ENCODE measurements around the gene PARD3.

Gene PARD3

DNA sequence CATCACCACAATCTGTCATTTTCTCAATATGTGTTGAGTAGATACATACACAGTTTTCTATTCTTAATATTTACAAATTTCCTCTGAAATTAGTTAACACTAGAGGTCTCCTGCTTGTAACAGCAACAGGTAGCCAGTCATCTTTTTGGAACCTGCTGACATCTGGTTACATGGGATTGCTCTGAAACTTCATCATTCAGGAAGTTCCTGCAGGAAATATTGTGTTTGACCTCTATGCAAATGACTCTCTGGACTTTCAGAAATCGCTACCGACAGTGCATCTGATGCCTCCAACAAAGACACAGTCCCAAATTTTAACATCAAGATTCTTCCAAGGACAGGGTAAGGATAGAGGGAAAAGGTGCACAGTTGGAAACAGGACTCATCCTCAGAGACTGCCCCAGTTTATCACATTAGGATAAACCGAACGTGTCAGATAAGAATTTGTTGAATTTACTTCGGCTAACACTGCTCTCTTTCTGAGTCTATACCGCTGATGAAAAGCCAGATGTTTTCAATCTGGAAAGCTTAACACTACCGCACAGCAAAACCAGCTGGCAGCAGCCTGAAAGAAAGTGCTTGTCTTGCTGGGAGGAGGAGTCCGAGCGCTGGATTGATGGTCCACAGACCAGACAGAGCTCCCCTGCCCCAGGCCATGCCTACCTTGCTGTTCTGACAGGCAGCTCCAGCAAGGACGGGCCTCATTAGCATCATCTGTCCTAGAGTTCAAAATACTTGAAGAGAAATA lies 633.4 kb downstream of the PARD3 start:
- DNase-seq (ENCODE audit: low spot score): peak; percentile 63

- DNase-seq (ENCODE audit: low spot score): no peak
Measured at GRCh38 chr10:34180749-34181148, 634.3 kb downstream of the PARD3 start.

DNA sequence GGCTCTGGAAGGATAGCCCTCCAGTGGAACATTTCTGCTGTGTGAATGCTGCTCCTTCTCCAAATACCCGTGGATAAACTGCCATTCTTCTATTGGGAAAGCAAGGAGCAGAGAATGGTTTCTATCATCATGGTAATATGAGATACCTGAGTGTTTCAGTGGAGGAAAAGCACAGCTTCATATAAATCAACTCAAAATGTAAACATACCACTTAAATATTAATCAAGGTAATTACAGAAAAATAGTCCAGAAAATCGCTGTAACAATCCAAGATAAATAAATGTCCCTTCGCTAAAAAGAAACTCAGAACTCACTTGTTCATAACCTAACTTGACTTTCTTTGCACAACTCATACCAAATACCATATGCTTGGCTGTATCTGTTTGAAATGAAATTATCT lies 635.8 kb downstream of the PARD3 start:
- DNase-seq (ENCODE audit: low spot score): no peak

- DNase-seq (ENCODE audit: low spot score): no peak
Measured at GRCh38 chr10:34178756-34179155, 636.3 kb downstream of the PARD3 start.

- no peak for DNase-seq (ENCODE audit: low spot score)
Measured at GRCh38 chr10:34178196-34178595, 636.9 kb downstream of the PARD3 start.

DNA sequence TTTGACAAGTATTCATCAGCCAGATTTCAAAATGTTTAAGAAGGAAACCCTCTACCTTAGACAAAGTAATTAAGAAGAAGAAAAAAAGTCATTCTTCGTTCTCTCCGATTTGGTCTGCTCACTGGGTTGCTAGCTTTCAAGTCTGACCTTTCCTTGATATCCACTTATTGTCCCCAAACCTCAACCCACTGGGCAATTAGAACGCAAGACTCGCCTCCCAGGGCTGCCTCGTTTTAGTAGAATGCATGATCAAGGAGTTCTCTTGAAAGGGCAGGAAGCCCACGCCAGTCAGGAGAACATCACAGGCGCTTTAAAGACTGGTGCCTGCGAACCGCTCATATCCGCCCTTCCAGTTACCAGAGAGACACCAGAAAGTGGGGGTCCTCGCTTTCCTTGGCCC lies 637.7 kb downstream of the PARD3 start:
- DNase-seq (ENCODE audit: low spot score): no peak

- no peak for DNase-seq (ENCODE audit: low spot score)
Measured at GRCh38 chr10:34176351-34176750, 638.7 kb downstream of the PARD3 start.

- no peak for DNase-seq (ENCODE audit: low spot score)
Measured at GRCh38 chr10:34175121-34175520, 640.0 kb downstream of the PARD3 start.

GRCh38 chr10:34172936-34173533 lies 642.1 kb downstream of the PARD3 start:
- no peak for DNase-seq (ENCODE audit: low spot score)

- DNase-seq (ENCODE audit: low spot score): no peak
Measured at GRCh38 chr10:34171957-34172527, 643.1 kb downstream of the PARD3 start.

DNA sequence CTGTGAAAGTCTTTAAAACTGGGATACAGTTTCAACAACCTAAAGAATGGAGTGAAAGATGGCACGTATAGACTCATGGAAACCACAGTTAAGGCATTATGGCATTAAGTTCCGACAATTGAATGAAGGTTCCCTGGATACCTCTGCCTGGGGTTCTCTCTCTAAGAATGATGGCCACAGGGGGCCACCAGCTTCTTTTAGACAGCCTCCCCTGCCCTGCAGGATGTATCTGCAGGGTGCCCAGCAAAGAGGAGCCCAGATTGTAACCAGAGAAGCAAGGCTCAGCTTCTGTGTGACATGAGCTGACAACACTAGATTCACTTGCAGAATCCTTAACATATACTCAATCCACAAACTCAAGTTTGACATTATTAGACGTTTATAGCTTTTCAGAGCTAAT lies 645.4 kb downstream of the PARD3 start:
- DNase-seq (ENCODE audit: low spot score): no peak

- DNase-seq (ENCODE audit: low spot score): no peak
Measured at GRCh38 chr10:34169131-34169530, 646.0 kb downstream of the PARD3 start.

DNA sequence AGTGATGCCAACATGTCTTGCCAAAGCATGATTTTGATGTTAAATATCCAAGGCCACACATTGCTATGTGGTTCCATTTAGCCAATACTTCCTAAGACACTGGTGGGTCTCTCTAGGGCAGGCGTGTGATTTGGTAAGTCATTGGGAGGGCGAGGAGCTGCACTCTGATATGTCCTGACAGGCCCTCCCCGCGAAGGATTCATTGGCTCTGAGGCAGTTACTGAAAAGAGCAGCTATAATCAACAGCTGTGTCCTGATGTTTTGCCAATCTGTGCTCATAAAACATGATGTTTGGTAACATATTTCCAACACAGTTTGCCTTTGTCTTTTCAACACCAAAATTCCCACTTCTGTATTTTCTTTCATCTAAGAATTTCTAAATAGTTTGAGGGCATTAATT lies 646.7 kb downstream of the PARD3 start:
- no peak for DNase-seq (ENCODE audit: low spot score)

- DNase-seq (ENCODE audit: low spot score): no peak
Measured at GRCh38 chr10:34166823-34167222, 648.3 kb downstream of the PARD3 start.

DNA sequence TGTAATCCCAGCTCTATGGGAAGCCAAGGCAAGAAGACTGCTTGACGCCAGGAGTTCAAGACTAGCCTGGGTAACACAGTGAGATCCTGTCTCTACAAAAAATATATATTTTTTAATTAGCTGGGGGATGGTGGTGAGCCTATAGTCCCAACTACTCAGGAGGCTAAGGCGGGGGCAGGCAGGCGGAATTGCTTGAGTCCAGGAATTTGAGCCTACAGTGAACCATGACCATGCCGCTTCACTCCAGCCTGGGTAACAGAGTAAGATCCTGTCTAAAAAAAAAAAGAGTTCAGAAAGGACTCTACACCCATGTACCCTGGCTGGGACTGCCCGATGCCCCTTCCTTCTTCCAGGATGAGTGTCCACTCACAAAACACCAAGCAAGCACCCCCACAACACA lies 648.7 kb downstream of the PARD3 start:
- no peak for DNase-seq (ENCODE audit: low spot score)

GRCh38 chr10:34164029-34164428 lies 651.1 kb downstream of the PARD3 start:
- DNase-seq (ENCODE audit: low spot score): no peak

DNA sequence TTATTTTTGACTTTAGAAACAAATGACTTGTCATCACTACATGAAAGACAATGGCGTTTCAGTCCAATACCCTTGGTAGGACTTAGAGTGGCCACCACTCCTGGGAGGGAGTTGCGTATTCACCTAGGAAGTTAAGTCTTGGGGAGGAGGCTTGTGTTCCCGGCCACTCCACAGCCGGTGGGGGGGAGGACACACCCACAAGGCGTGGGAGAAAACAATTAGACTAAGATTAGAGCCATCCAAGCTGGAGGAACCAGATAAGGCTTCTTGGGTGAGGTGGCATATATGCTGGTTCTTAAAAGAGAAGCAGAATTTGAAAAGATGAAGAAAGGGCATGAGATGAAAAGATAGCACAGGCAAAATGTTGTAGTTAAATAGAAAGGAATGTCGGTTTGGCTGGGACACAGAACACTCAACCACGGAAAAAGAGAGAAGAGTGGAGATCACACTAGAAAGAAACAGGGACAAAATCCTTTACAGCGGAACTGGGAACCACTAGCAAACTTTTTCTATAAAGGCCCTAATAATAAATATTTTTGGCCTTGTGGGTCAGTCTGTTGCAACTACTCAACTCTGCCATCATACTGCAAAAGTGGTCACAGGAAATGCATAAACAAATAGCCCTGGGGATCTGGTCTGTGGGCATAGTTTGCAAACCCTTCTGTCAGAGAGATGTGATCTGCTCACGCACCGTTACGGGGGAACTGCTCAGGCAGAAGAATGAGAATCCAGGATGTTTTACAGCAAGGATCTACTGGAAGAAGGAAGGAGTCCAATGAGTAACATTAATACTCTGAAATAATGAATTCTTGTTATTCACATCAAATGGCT lies 651.8 kb downstream of the PARD3 start:
- no peak for DNase-seq (ENCODE audit: low spot score)

GRCh38 chr10:34161777-34162370 lies 653.2 kb downstream of the PARD3 start:
- DNase-seq (ENCODE audit: low spot score): no peak

- no peak for DNase-seq (ENCODE audit: low spot score)
Measured at GRCh38 chr10:34160595-34160994, 654.5 kb downstream of the PARD3 start.

- no peak for DNase-seq (ENCODE audit: low spot score)
Measured at GRCh38 chr10:34157501-34157900, 657.6 kb downstream of the PARD3 start.

DNA sequence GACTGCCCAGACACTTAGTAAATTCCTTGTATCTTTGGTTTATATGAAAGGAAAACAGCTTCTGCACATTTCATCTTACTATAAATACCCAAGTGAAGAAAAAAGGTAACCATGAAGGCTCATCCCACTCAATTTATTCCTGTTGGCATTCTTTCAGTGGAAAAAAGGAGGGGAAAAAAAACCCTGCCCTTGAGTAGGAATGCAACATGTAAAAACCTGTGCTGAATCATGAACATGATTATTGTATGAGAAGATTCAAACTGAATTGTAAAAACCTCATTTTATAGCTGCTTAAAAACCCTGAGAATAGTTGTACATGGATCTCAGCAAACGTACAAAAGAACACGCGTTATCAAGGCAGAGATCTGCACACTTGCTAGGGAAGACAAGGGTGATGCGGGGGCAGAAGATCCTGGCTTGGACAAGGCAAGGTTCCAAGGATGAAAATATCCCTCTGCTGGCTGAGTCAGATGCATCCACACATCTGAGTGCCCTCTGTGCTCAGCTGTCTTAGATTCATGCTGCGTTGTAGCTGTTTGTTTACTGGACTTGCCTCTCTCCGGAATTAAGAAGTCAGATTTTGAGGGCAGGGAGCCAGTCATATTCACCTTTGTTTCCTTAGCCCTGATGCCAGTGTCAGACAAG lies 658.2 kb downstream of the PARD3 start:
- no peak for DNase-seq (ENCODE audit: low spot score)

DNA sequence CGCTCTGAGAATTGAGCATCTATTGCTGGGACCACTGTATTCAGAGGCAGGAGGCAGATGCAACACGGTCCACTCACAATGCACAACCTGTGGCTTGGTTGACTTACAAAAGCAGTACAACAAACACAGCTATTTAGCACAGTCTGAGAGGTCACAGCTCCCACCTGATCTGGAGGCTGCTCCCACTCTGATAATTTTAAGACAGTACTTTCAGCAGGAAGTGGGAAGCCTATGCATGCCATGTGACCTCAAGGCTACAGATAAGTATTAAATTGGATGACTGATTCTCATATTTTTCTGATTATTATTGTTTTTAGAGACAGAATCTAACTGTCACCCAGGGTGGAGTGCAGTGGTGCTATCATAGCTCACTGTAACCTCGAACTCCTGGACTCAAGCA lies 659.3 kb downstream of the PARD3 start:
- DNase-seq (ENCODE audit: low spot score): no peak
